Mammary epithelial cell (primary cell): ENCODE results near the gene TOMM20L.

Experiments
- EZH2 ChIP-seq: IDR thresholded peaks from 2 replicates; pipeline ENCODE4 v1.6.1; 2012; ENCODE audit warnings: low read length, inconsistent platforms, borderline replicate concordance
- TF ChIP-seq, protein P1 (sequence below), 2 donors: IDR thresholded peaks in 1 of 2; conservative IDR thresholded peaks in 1 of 2; 2 replicates each; pipeline ENCODE4 v1.5.1; 2011 to 2012; ENCODE audit warnings: inconsistent platforms in 2 of 2, low read length in 2 of 2, mild to moderate bottlenecking in 2 of 2, control low read depth in 1 of 2, low read depth in 1 of 2; ENCODE audit not compliant: insufficient read depth in 1 of 2; ENCODE audit errors: extremely low read depth in 1 of 2

DNA sequence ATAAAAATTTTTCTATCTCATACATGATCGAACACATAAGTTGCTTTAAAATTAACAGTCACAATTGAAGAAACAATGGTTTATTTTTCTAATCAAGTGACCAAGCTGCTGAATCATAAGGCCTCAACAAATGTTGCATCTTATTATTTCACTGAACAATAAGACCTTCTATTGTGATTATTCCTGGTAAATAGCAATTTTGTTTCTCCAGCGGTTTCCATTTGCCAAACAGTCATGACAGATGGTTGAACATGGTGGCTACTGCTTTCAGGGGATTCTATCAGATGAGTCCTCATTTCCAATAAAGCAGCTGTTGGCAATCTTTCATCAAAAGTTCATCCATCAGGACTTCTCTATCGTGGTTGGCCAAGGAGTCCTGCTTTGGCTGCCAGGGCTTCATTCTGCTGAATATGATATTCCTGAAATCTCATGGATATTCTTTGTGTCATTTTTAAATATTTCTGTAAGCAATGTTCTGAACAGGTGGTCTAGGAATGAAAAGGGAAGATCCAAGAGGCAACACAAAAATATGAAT lies 13.0 kb downstream of the TOMM20L start:
- TF ChIP-seq, protein P1, sequence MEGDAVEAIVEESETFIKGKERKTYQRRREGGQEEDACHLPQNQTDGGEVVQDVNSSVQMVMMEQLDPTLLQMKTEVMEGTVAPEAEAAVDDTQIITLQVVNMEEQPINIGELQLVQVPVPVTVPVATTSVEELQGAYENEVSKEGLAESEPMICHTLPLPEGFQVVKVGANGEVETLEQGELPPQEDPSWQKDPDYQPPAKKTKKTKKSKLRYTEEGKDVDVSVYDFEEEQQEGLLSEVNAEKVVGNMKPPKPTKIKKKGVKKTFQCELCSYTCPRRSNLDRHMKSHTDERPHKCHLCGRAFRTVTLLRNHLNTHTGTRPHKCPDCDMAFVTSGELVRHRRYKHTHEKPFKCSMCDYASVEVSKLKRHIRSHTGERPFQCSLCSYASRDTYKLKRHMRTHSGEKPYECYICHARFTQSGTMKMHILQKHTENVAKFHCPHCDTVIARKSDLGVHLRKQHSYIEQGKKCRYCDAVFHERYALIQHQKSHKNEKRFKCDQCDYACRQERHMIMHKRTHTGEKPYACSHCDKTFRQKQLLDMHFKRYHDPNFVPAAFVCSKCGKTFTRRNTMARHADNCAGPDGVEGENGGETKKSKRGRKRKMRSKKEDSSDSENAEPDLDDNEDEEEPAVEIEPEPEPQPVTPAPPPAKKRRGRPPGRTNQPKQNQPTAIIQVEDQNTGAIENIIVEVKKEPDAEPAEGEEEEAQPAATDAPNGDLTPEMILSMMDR (conservative IDR thresholded peaks at IDR 0.05 in 1 of 2, IDR thresholded peaks at IDR 0.05 in 1 of 2; ENCODE audit: extremely low read depth in 1 of 2, insufficient read depth in 1 of 2, low read depth in 1 of 2, low read length in 2 of 2): no peak
- no peak for TF ChIP-seq EZH2
